SU-DHL-6 (cell line): ENCODE measurements around the gene KRT81.

Experiments used
- H2AFZ ChIP-seq: fragments of 200-600 bp; sonication (generic); 2 replicates; pipeline ENCODE4 v1.6.1; 2014; ENCODE audit warnings: low read depth, mild to moderate bottlenecking, moderate library complexity, mixed read lengths, antibody characterized with exemption, low read length; ENCODE audit not compliant: severe bottlenecking
- H3F3A ChIP-seq: fragments of 200-600 bp; shearing (Covaris generic); 2 replicates; pipeline ENCODE4 v1.6.0; 2016; ENCODE audit warnings: antibody characterized with exemption, mild to moderate bottlenecking; ENCODE audit not compliant: insufficient read depth
- H3K27ac ChIP-seq: fragments of 200-600 bp; sonication (generic); 2 replicates; pipeline ENCODE4 v1.5.1; 2016; ENCODE audit warnings: low read depth, mild to moderate bottlenecking, low read length, moderate library complexity, mixed read lengths
- H3K27me3 ChIP-seq: fragments of 200-600 bp; sonication (generic), shearing (Covaris generic); 2 replicates; pipeline ENCODE4 v1.6.0; 2014; ENCODE audit warnings: mild to moderate bottlenecking, low read length
- H3K36me3 ChIP-seq: fragments of 200-600 bp; sonication (generic); 2 replicates; pipeline ENCODE4 v1.6.1; 2014; ENCODE audit warnings: mild to moderate bottlenecking, low read length, mixed read lengths
- H3K4me2 ChIP-seq: fragments of 300-600, 200-600 bp; shearing (Covaris generic), sonication (generic); 2 replicates; pipeline ENCODE4 v1.6.0; 2014; ENCODE audit warnings: low read length, low read depth, mild to moderate bottlenecking; ENCODE audit not compliant: poor library complexity, severe bottlenecking
- H3K4me3 ChIP-seq: fragments of 200-600 bp; sonication (generic); 2 replicates; pipeline ENCODE4 v1.5.1; 2014; ENCODE audit warnings: antibody characterized with exemption, low read length, mild to moderate bottlenecking, mixed read lengths; ENCODE audit not compliant: insufficient read depth, poor library complexity, severe bottlenecking
- H3K79me2 ChIP-seq: fragments of 200-600 bp; sonication (generic); 2 replicates; pipeline ENCODE4 v1.6.1; 2014; ENCODE audit warnings: mild to moderate bottlenecking, low read length, moderate library complexity; ENCODE audit not compliant: insufficient read depth
- H3K9ac ChIP-seq: fragments of 200-600 bp; sonication (generic); 2 replicates; pipeline ENCODE4 v1.7.0; 2014; ENCODE audit warnings: mild to moderate bottlenecking, low read length
- H3K9me2 ChIP-seq: fragments of 200-600 bp; sonication (generic); replicated peaks from 2 replicates; pipeline ENCODE4 v1.6.1; 2014; ENCODE audit warnings: low read length; ENCODE audit not compliant: insufficient read depth
- H3K9me3 ChIP-seq: fragments of 200-600 bp; sonication (generic); 2 replicates; pipeline ENCODE4 v1.6.1; 2014; ENCODE audit warnings: low read length, mixed read lengths; ENCODE audit not compliant: insufficient read depth
- H4K20me1 ChIP-seq: fragments of 200-600 bp; sonication (generic); 2 replicates; pipeline ENCODE4 v1.6.1; 2014; ENCODE audit warnings: low read depth, mild to moderate bottlenecking, antibody characterized with exemption, low read length, moderate library complexity, mixed read lengths
- CTCF ChIP-seq: fragments of 200-600 bp; sonication (generic); IDR thresholded peaks from one replicate; pipeline ENCODE4 v1.5.1; 2017; ENCODE audit warnings: antibody characterized with exemption, mild to moderate bottlenecking, low read length, moderate library complexity; ENCODE audit not compliant: insufficient read depth, poor library complexity, severe bottlenecking
- EZH2phosphoT487 ChIP-seq: fragments of 200-600 bp; sonication (generic), shearing (Covaris generic); conservative IDR thresholded peaks from 2 replicates; pipeline ENCODE4 v1.6.1; 2018; ENCODE audit warnings: mild to moderate bottlenecking, antibody characterized with exemption, low read length, moderate library complexity, mixed read lengths

KRT81 gene

GRCh38 chr12:52284562-52285171 lies 6.7 kb downstream of the KRT81 start:
- no peaks in the 10 kb centered on the region for H3K36me3 ChIP-seq
- no peak overlapping the region for H3K4me3 ChIP-seq
- no peak overlapping the region for H3K4me2 ChIP-seq
- H3K9me2 ChIP-seq, result no peaks in the 10 kb centered on the region
- H3K9ac ChIP-seq, result no peak overlapping the region
- no peak overlapping the region for H2AFZ ChIP-seq
- H3K27me3 ChIP-seq, result no peaks in the 10 kb centered on the region
- no peaks in the 10 kb centered on the region for H3K9me3 ChIP-seq
- no peaks in the 10 kb centered on the region for H3F3A ChIP-seq
- no peaks in the 10 kb centered on the region for H4K20me1 ChIP-seq
- TF ChIP-seq CTCF (no peak), EZH2phosphoT487 (no peak)
- no peaks in the 10 kb centered on the region for H3K79me2 ChIP-seq
- no peak overlapping the region for H3K27ac ChIP-seq

- H3K9me3 ChIP-seq, result no peaks in the 10 kb centered on the region
- no peaks in the 10 kb centered on the region for H3F3A ChIP-seq
- H3K27ac ChIP-seq, result no peak overlapping the region
- H3K9me2 ChIP-seq, result no peaks in the 10 kb centered on the region
- no peak for TF ChIP-seq EZH2phosphoT487
- TF ChIP-seq CTCF, result no peak
- no peaks in the 10 kb centered on the region for H3K79me2 ChIP-seq
- no peak overlapping the region for H3K4me2 ChIP-seq
- no peak overlapping the region for H3K9ac ChIP-seq
- no peaks in the 10 kb centered on the region for H3K27me3 ChIP-seq
- no peaks in the 10 kb centered on the region for H4K20me1 ChIP-seq
- no peaks in the 10 kb centered on the region for H3K36me3 ChIP-seq
- no peak overlapping the region for H2AFZ ChIP-seq
- H3K4me3 ChIP-seq, result no peak overlapping the region
Measured at GRCh38 chr12:52280796-52281560, 10.4 kb downstream of the KRT81 start.

GRCh38 chr12:52280319-52280795 lies 11.0 kb downstream of the KRT81 start:
- no peaks in the 10 kb centered on the region for H3K36me3 ChIP-seq
- no peaks in the 10 kb centered on the region for H4K20me1 ChIP-seq
- TF ChIP-seq CTCF (no peak), EZH2phosphoT487 (no peak)
- H3K9me3 ChIP-seq, result no peaks in the 10 kb centered on the region
- H3K27me3 ChIP-seq, result no peaks in the 10 kb centered on the region
- no peaks in the 10 kb centered on the region for H3K79me2 ChIP-seq
- no peak overlapping the region for H2AFZ ChIP-seq
- no peaks in the 10 kb centered on the region for H3K9me2 ChIP-seq
- no peak overlapping the region for H3K4me2 ChIP-seq
- H3K9ac ChIP-seq, result no peak overlapping the region
- no peak overlapping the region for H3K27ac ChIP-seq
- H3F3A ChIP-seq, result no peaks in the 10 kb centered on the region
- H3K4me3 ChIP-seq, result no peak overlapping the region
